ENCODE data around the gene CRYGC. TPM values are rescaled to one million over a fixed set of nuclear protein-coding genes. Genes with fewer than 3 reads are reported as not detected.

The CRYGC gene
- total and polyA plus RNA-seq, 2 of the 13 experiments (the other 11 are each of a cell fraction or from before 2014, with no cell fraction given) = 0.20 to 0.27 TPM

DNA sequence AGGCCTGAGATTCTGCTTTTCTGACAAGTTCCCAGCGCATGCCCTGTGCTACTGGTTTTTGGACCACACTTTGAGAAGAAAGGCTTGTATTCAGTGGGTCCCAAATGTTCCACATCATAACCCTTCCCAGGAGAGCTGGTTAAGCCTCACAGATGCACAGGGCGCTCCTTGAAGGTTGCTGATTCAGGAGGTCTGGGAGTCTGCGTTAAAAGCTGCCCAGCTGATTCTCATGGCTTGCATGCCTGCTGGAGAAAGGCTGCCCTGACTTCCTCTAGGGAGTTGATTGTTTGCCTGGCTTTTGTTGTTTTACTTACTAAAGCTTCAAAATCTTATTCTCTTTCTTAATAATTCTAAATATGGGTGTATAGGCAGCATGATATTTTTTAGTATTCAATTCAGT, 26.0 kb downstream of the CRYGC start (continued):
- TF ChIP-seq IKZF4 (CRISPR knock-in tag; IDR thresholded peaks at IDR 0.05; ENCODE audit: borderline replicate concordance, low read depth, not compliant biosample characterization) = no peak
- no peak for TF ChIP-seq SUZ12 (IDR thresholded peaks at IDR 0.05; ENCODE audit: low read depth, low read length)
- TF ChIP-seq KLF12 (CRISPR knock-in tag; IDR thresholded peaks at IDR 0.05; ENCODE audit: borderline replicate concordance) = no peak
- TF ChIP-seq BRCA1 (CRISPR knock-in tag; IDR thresholded peaks at IDR 0.05) = no peak
- TF ChIP-seq ZFAT (CRISPR knock-in tag; conservative IDR thresholded peaks at IDR 0.05) = no peak

DNA sequence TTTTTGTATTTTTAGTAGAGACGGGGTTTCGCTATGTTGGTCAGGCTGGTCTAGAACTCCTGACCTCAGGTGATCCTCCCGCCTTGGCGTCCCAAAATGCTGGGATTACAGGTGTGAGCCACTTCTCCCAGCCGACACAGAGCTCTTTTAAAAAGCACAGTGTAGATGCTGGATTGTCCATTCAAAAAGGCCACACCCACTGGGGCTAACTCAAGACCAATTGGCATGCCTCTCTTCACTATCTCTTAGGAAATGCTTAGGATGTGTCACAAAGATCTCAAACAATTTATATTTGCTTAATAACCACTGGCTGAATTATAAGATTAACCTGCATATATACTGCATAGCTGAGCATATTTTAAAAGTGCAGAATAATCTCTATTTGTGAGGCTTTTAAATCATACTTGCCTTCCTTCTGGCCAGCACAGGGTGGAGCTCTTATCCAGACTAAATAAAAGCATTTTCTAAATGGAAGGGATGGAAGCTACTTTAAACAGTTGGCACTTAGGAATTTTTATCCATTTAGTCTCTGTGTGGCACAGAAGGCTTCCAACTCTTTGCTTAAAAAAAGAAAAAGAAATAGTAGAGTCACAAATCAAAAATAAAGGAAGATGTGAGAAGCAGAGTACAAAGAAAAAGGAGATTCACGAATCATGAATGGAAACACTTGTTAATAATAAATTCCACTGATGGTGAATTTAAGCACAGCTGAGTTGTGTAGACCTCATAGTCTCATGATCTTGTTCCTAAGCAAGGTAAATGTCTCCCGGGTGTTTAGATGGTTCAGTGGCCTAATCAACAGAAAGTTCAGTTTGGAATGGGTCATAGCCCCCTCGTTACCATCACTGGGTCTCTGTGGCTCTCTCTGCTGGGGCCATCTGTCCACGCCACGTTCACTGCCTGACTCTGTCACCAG, 27.7 kb downstream of the CRYGC start:
- in situ Hi-C loops (cut with HindIII; ENCODE audit: extremely low pct_ligation_motif_present, low pct_unique_long_range_greater_than_20kb) (loop anchor here (5.0 kb wide), 1 partner anchor 155 kb away; the partner anchor contains the start of gene IDH1), intact Hi-C loops (cut with micrococcal nuclease; ENCODE audit: unreplicated experiment) (loop anchor here (1.0 to 10.0 kb wide), 5 partner anchors 47 to 253 kb away; partner anchors contain the start of gene IDH1)
- Histone ChIP-seq H2AFZ (ENCODE audit: low read length) (no peak overlapping the region), H3K4me2 (ENCODE audit: low read depth, low read length) (peak overlapping the region; percentile 16; the same call in 1 of the 2 replicates), H3K27ac (ENCODE audit: extremely low read length, insufficient read depth, low read length) (no peak overlapping the region), H3K9me3 (ENCODE audit: low read length) (no peaks in the 10 kb centered on the region), H3K36me3 (replicated peaks in 1 of 2; ENCODE audit: control insufficient read depth in 1 of 2, insufficient read depth in 2 of 2, low read length in 2 of 2) (no peaks in the 10 kb centered on the region), H3K4me1 (ENCODE audit: insufficient read depth, low read length) (peaks cover 12% of the 10 kb centered on the region), H3K9ac (ENCODE audit: insufficient read depth, low read depth, low read length) (no peak overlapping the region), H3K4me3 (replicated peaks in 1 of 3; ENCODE audit: insufficient read depth in 1 of 3, low read depth in 2 of 3, low read length in 3 of 3) (no peak overlapping the region), H4K20me1 (ENCODE audit: insufficient read depth, low read length) (no peaks in the 10 kb centered on the region), H3K27me3 (ENCODE audit: control insufficient read depth in 1 of 2, insufficient read depth in 2 of 2, low read length in 2 of 2) (peaks cover 0 to 27% of the 10 kb centered on the region in 2 experiments; a peak in 3 of 5 replicates), H3K79me2 (ENCODE audit: insufficient read depth, low read length) (no peaks in the 10 kb centered on the region)
- 20% methylated on average over 10 of the region's 10 CpGs for WGBS (ENCODE audit: low lambda C conversion rate)
- ATAC-seq = peak; percentile 79
- no TSS peak for BruUV-seq (replicated peaks)
- ChIA-PET CTCF (ENCODE audit: low intra/inter-chr PET ratio, low total read pairs) (interaction anchor here (2.0 to 2.1 kb wide), 2 partner anchors 153 to 167 kb away, joined by 11 to 13 read pairs; partner anchors contain the start of gene IDH1), POLR2A (interaction anchor here (1.3 kb wide), 1 partner anchor 153 kb away, joined by 9 read pairs; the partner anchor contains the start of gene IDH1)
- peak; percentile 46 for DNase-seq (ENCODE audit: low spot score)
- FAIRE-seq = peak; percentile 46
- TF ChIP-seq, protein P1, sequence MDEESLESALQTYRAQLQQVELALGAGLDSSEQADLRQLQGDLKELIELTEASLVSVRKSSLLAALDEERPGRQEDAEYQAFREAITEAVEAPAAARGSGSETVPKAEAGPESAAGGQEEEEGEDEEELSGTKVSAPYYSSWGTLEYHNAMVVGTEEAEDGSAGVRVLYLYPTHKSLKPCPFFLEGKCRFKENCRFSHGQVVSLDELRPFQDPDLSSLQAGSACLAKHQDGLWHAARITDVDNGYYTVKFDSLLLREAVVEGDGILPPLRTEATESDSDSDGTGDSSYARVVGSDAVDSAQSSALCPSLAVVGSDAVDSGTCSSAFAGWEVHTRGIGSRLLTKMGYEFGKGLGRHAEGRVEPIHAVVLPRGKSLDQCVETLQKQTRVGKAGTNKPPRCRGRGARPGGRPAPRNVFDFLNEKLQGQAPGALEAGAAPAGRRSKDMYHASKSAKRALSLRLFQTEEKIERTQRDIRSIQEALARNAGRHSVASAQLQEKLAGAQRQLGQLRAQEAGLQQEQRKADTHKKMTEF (CRISPR knock-in tag; IDR thresholded peaks at IDR 0.05) = no peak
- TF ChIP-seq FOXA1 (IDR thresholded peaks at IDR 0.05) = no peak
- no peak for TF ChIP-seq FOXA1 (CRISPR knock-in tag; IDR thresholded peaks at IDR 0.05)
- TF ChIP-seq RBM22 (optimal IDR thresholded peaks at IDR 0.05; ENCODE audit: low read length) = no peak
- TF ChIP-seq CCDC6 (CRISPR knock-in tag; IDR thresholded peaks at IDR 0.05) = no peak
- TF ChIP-seq, protein P2, sequence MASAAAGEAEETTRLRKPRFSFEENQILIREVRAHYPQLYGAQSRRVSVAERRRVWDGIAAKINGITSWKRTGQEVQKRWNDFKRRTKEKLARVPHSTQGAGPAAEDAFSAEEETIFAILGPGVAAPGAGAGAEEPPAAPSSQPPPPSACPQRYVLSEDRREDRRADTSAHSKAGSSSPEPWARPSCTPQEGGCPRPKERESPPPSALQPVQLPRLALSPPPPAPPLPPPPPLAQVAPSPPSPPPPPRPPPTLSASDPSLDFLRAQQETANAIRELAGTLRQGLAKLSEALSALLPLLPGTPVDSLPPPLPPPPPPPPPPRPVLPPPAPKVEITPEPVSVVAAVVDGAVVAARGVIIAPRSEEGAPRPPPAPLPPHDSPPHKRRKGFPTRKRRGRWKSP (CRISPR knock-in tag; IDR thresholded peaks at IDR 0.05) = no peak
- TF ChIP-seq MAFK (conservative IDR thresholded peaks at IDR 0.05 in 1 of 2, IDR thresholded peaks at IDR 0.05 in 1 of 2; ENCODE audit: low read length in 2 of 2) = peak in 1 of 2 experiments; percentile 48; a peak in 2 of 4 replicates
- TF ChIP-seq, protein P3, sequence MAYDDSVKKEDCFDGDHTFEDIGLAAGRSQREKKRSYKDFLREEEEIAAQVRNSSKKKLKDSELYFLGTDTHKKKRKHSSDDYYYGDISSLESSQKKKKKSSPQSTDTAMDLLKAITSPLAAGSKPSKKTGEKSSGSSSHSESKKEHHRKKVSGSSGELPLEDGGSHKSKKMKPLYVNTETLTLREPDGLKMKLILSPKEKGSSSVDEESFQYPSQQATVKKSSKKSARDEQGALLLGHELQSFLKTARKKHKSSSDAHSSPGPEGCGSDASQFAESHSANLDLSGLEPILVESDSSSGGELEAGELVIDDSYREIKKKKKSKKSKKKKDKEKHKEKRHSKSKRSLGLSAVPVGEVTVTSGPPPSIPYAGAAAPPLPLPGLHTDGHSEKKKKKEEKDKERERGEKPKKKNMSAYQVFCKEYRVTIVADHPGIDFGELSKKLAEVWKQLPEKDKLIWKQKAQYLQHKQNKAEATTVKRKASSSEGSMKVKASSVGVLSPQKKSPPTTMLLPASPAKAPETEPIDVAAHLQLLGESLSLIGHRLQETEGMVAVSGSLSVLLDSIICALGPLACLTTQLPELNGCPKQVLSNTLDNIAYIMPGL (CRISPR knock-in tag; IDR thresholded peaks at IDR 0.05; ENCODE audit: borderline replicate concordance in 1 of 2, low read depth in 1 of 2) = 0 out of 4 replicates have a peak, but pooled peaks of 1 of the 2 experiments have one; percentile 25
- TF ChIP-seq CEBPB (IDR thresholded peaks at IDR 0.05; ENCODE audit: borderline replicate concordance, low read depth, low read length) = no peak
- 0 out of 2 replicates have a peak, but pooled peaks have one; percentile 17 for TF ChIP-seq MAFF (IDR thresholded peaks at IDR 0.05; ENCODE audit: low read depth, low read length)
- TF ChIP-seq RAD21 (CRISPR knock-in tag; IDR thresholded peaks at IDR 0.05) = peak; percentile 63
- TF ChIP-seq LCORL (IDR thresholded peaks at IDR 0.05) = no peak
- TF ChIP-seq LCORL (CRISPR knock-in tag; IDR thresholded peaks at IDR 0.05) = peak; percentile 35; the same call in 1 of the 2 replicates

Measured in HepG2 (cell line).